Stimulated activated CD8-positive, alpha-beta memory T cell treated with anti-CD3 and anti-CD28 coated beads, Interleukin-2, amount 100 ng/mL, for 48 hours (primary cell): ENCODE measurements around the gene UPF2.

Source experiments
- DNase-seq, 2 donors: peaks; one replicate each; pipeline ENCODE4 v3.0.0-alpha.2; 2020; ENCODE audit warnings: low read depth in 2 of 2

UPF2 gene

DNA sequence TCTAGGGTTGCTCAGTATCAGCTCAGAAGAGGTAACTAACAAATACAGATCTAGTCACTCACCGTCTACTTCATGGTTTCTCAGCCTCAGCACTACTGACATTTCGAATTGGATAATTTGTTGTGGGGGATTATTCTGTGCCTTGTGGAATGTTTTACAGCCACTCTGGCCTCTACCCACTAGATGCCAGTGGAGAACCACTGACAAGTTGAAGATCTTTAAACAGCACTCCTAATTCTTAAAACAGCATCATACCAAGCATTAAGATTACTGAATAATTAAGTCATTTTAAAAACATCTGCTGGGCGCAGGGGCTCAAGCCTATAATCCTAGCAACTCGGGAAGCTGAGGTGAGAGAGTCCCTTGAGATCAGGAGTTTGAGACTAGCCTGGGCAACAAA, 82.6 kb downstream of the UPF2 start:
- no peak for DNase-seq

DNA sequence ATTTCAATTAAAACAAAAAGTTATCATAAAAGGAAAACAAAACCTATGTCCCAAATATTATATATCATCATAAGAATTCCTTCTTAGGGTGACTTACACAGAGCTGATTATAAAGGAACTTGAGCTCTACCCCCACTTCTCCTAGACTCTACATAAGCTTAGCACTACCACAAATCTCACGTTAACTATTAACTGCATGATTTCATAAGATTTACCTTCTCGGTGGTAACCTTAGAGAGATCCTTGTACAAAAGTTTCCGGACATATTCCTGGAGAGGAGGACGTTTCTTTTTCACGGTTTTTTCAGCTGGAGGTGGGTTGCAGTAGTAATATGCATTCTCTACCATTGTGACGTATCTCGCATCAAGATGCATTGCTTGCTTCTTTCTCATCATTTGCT, 83.7 kb downstream of the UPF2 start:
- DNase-seq = no peak

GRCh38 chr10:11951695-11952094, 90.9 kb downstream of the UPF2 start:
- no peak for DNase-seq

- no peak for DNase-seq
Measured at GRCh38 chr10:11950325-11951018, 92.1 kb downstream of the UPF2 start.

- DNase-seq = no peak
Measured at GRCh38 chr10:11949152-11949551, 93.5 kb downstream of the UPF2 start.

- DNase-seq = no peak
Measured at GRCh38 chr10:11946652-11947051, 96.0 kb downstream of the UPF2 start.

GRCh38 chr10:11936389-11937152, 106.0 kb downstream of the UPF2 start:
- DNase-seq = no peak

DNA sequence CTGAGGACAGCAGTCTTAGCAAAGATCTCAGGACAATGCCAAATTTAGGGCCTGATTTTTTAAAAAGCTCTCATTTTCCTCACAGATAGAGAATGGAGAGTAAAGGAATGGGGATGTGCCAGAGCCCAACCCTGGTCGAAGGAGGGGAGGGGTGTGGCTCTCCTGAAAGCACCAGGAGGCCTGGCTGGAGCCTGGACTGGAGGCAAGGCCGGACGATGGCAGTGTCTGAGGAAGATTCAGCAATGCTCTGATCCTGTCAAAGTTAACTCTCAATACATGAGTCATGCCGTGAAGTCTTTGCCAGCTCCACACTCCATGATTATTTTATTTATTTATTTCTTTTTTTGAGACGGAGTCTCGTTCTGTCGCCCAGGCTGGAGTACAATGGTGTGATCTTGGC, 108.3 kb downstream of the UPF2 start:
- no peak for DNase-seq

DNA sequence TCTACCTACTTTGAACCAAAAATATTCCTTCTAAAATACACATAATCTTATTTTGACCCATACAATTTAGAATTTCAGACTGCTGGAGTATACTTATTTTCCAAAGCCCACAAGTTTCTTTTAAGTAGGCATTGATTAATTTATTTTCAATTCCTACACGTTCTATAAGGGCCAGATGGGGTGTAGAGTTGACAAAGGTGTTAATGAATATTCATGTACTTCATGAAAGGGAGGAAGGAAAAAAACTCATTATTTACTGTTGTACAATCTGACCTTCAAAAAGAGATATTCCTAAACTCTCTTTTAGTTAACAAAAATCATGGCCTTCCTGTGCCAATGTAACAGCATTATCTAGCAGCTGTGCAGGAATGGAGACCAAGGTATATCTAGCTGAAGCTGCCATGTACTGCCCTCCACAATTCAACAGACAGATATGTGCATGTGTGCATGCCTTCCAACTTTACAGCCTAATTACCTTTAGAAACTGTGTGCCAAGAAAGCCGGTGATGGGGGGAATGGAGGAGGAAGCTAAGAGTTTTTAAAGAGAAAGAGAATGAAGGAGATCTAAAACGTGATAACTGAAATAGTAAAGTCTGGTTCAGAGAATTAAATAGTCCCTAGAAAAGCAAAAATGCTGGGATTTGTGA, 108.9 kb downstream of the UPF2 start:
- DNase-seq = no peak

DNA sequence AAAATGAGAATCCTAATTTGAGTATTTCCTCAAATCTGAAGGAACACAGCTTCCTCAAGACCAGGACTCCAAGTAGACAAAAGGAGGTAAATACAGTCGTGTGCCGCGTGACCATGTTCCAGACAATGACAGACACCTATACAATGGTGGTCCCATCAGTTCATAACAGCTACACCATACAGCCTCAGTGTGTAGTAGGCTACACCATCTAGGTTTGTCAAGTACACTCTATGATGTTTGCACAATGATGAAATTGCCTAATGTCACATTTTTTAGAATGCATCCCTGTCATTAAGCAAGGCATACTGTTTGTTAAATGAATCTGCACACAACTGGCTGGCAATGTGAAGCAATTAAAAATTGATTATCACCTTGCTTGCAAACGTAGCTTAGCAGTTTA, 111.6 kb downstream of the UPF2 start:
- DNase-seq = no peak

- DNase-seq = no peak
Measured at GRCh38 chr10:11930312-11930978, 112.2 kb downstream of the UPF2 start.

DNA sequence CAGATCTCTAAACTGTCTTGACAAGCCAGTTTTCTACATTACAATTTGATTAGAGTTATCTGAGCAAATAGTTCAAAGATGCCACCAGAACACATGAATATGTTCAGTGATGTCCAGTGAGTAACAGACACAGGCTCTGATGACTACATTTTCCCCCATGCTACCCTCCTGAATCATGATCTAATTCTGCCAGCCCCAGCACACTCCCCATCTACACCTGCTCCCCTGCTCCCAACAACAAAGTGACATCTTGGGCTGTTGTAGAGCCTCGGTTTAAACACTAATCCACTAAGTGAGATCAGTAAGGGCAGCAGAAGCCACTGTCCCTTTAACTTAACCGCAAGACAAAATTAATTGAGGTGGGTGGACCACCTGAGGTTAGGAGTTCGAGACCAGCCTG, 114.9 kb downstream of the UPF2 start:
- DNase-seq = no peak

DNA sequence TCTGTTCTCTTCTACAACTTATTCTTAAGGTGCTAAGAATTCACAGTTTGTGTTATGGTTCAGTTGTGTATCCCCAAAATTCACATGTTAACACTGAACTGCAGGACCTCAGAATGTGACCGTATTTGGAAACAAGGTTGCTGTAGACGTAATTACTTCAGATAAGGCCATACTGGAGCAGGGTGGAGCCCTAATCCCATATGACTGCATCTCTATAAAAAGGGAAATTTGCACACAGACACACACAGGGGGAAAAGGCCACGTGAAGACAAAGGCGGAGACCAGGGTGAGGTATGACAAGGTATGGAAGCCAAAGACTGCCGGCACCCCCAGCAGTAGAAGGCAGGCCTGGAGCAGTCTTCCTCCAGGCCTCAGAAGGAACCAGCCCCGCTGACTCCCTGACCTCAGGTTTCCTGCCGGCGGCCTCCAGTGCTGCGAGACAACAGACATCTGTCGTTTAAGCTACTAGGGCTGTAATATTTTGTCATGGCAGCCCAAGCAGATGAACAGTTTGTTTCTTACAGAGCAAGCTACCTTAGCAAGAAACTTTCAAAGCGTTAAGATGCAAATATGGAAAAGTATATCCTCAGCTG, 120.7 kb downstream of the UPF2 start:
- no peak for DNase-seq

- no peak for DNase-seq
Measured at GRCh38 chr10:11919271-11919670, 123.3 kb downstream of the UPF2 start.

DNA sequence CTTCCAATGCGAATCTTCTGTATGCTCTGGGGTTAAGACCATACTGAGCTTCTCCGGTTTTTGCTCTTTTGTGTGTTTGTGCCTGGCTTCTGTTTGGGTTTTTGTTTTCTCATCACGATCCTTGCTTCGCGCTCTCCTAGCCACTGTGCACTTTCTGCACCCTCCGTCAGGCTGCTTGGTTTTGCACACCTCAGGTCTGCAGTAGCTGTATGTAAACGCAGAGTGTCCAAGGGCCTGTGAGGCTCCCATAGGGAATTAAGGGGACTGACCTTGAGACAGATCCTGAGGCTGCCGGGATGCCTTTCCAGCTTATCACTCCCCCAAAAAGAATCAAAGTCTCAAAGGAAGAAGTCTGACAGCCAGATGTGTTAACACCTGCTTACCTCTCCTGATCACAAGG, 124.2 kb downstream of the UPF2 start:
- DNase-seq = no peak

GRCh38 chr10:11913079-11913641, 129.4 kb downstream of the UPF2 start:
- no peak for DNase-seq

DNA sequence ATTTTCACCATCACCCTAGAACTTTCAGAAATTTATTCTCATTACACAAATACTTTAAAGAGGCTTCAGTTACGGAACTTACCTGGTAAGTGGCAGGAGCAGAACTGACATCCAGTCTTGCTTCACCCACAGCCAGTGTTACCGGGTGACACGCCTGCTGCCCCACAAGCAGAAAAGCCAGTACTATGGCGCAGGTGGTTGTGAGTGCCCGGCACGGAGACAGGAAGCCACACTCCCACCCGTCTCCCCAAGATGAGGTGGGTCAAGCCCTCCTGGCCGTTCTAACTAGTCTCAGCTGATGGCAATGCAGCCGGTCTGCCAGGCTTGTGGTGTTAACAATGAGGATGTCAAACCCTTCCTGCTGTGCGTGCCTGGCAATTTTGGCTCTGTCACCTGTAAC, 132.5 kb downstream of the UPF2 start:
- no peak for DNase-seq

DNA sequence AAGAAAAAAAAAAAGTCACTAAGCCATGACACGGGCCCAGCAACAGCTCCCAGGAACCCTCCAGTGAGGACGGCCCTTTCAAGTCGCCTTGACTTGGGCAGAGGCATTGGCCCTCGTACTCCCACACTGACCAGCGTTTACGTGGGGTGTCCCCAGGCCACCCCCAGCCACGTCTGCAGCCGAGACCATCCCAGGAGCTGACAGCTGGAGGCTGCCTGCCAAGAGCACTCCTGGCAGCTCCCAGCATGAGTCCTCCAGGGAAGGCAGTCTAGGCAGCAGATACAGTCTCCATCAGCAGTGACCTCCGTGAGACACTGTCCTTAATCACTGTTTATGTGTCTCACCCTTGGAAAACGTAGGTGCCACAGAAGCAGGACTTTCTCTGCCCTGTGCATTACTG, 133.0 kb downstream of the UPF2 start:
- DNase-seq = no peak

- DNase-seq = no peak
Measured at GRCh38 chr10:11908991-11909390, 133.6 kb downstream of the UPF2 start.

- no peak for DNase-seq
Measured at GRCh38 chr10:11908536-11908935, 134.1 kb downstream of the UPF2 start.

DNA sequence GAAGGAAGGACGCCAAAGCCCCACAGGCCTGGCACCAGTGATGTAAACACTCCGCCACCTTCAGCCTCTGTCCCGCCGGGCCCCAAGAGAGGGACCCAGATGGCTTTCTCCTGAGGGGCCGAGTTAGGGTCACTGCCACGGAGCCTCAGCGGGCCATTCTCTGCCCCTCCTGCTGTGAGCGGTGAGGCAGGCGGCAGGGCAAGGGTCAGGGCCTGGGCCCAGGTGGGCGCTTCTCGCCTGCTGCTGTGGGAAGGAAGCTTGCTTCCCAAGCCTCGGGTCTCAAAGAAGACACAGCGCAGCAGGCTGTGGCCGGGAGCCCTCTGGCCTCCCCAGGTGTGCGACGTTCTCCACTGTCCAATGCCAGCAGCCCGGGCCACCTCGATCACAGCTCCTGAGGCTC, 134.7 kb downstream of the UPF2 start:
- no peak for DNase-seq

DNA sequence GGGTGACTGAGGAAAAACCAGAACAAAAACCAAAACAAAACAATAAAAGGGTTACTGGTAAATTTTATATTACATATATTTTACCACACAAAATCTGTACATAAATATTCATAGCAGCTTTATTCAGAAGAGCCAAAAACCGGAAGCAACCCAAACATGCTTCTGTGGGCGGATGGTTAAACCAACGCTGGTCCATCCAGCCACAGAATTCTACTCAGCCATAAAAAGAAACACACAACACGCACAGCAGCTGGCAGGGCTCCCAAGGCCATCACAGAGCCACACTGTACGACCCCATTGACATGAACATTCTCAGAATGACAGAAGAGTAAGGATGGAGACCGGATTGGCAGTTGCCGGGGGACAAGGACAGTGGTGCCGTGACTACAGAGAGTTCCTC, 135.9 kb downstream of the UPF2 start:
- DNase-seq = no peak
